ENCODE measurements around the gene RPS24. TPM values are rescaled to one million over a fixed set of nuclear protein-coding genes. Genes with fewer than 3 reads are reported as not detected.

The RPS24 gene
- total and polyA plus RNA-seq, 2 of the 13 experiments (the other 11 are each of a cell fraction or from before 2014, with no cell fraction given), result 2,690 to 3,319 TPM

- TF ChIP-seq REST (IDR thresholded peaks at IDR 0.05; ENCODE audit: borderline replicate concordance in 1 of 2, low read depth in 1 of 2, low read length in 2 of 2) (peak in 1 of 2 experiments; percentile 85; a peak in 1 of 4 replicates), MAX (IDR thresholded peaks at IDR 0.05) (peak; percentile 92), ZNF251 (CRISPR knock-in tag; IDR thresholded peaks at IDR 0.05) (no peak), ZNF891 (CRISPR knock-in tag; IDR thresholded peaks at IDR 0.05) (peak; percentile 93; the same call in 1 of the 2 replicates), HNRNPUL1 (IDR thresholded peaks at IDR 0.05; ENCODE audit: low read depth, low read length) (no peak), ZNF512B (CRISPR knock-in tag; IDR thresholded peaks at IDR 0.05; ENCODE audit: borderline replicate concordance) (no peak), PHF21A (CRISPR knock-in tag; IDR thresholded peaks at IDR 0.05) (0 out of 2 replicates have a peak, but pooled peaks have one; percentile 48), ZNF30 (CRISPR knock-in tag; IDR thresholded peaks at IDR 0.05) (no peak), ZKSCAN1 (IDR thresholded peaks at IDR 0.05; ENCODE audit: low read length) (no peak), HNF4G (IDR thresholded peaks at IDR 0.05; ENCODE audit: borderline replicate concordance, low read depth, low read length) (no peak), HNF4G (CRISPR knock-in tag; IDR thresholded peaks at IDR 0.05; ENCODE audit: borderline replicate concordance, low read depth) (peak; percentile 59; the same call in 1 of the 2 replicates), ZSCAN21 (CRISPR knock-in tag; IDR thresholded peaks at IDR 0.05; ENCODE audit: borderline replicate concordance) (peak; percentile 89), NRL (CRISPR knock-in tag; IDR thresholded peaks at IDR 0.05; ENCODE audit: borderline replicate concordance) (0 out of 2 replicates have a peak, but pooled peaks have one; percentile 63), MAFK (conservative IDR thresholded peaks at IDR 0.05 in 1 of 2, IDR thresholded peaks at IDR 0.05 in 1 of 2; ENCODE audit: low read length in 2 of 2) (no peak), MXI1 (IDR thresholded peaks at IDR 0.05; ENCODE audit: borderline replicate concordance, low read depth, low read length) (peak; percentile 90; the same call in 2 of the 3 replicates), E2F5 (CRISPR knock-in tag; conservative IDR thresholded peaks at IDR 0.05) (no peak), ZNF781 (CRISPR knock-in tag; IDR thresholded peaks at IDR 0.05; ENCODE audit: borderline replicate concordance, not compliant biosample characterization) (peak; percentile 91)
Measured at GRCh38 chr10:78033637-78034470, at the start of gene RPS24 (continued).

Data from HepG2 (cell line).